ENCODE measurements around the gene SNX24. TPM values are rescaled to one million over a fixed set of nuclear protein-coding genes. Genes with fewer than 3 reads are reported as not detected.

Gene SNX24
- total RNA-seq, 1 experiment from 2014 or later, result 13.9 TPM

DNA sequence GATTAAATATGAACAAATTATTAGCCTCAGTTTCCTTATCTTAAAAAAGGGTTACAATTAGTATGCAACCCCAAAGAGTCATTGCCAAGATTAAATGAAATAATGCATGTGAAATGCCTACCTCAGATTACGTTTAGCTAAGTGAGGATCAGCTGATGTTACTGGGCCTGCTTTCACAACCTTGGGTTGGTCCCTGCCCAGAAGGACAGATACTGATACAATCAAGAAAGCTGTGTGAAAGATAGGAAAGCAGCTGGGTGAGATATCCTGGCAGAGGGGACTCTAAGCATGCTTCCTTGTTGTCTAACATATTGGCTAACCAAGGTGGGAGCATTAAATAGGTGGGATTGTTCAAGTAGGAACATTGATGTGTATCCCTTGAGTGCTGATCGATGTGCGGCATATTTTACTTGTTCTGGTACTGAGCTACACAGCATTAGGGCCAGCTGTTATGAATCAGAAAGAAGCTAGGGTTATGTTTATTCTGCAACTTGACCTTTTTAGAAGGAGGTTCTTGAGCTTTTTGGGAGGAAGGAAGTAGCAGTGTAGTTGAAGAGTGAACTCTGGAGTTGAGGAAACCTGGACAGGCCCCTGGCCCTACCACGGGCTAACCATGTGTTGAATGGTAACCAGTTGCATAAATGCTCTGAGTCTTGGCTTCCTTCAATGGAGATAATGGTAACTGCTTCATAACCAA, 28.9 kb downstream of the SNX24 start:
- H2BK5ac ChIP-seq (ENCODE audit: insufficient read length, low read length), result no peak overlapping the region
- no peak overlapping the region for H2AFZ ChIP-seq (ENCODE audit: low read length)
- H2BK120ac ChIP-seq (ENCODE audit: low read depth, low read length, poor library complexity, severe bottlenecking), result no peak overlapping the region
- no peak overlapping the region for H3K27ac Mint-ChIP-seq
- TF ChIP-seq, protein P1, sequence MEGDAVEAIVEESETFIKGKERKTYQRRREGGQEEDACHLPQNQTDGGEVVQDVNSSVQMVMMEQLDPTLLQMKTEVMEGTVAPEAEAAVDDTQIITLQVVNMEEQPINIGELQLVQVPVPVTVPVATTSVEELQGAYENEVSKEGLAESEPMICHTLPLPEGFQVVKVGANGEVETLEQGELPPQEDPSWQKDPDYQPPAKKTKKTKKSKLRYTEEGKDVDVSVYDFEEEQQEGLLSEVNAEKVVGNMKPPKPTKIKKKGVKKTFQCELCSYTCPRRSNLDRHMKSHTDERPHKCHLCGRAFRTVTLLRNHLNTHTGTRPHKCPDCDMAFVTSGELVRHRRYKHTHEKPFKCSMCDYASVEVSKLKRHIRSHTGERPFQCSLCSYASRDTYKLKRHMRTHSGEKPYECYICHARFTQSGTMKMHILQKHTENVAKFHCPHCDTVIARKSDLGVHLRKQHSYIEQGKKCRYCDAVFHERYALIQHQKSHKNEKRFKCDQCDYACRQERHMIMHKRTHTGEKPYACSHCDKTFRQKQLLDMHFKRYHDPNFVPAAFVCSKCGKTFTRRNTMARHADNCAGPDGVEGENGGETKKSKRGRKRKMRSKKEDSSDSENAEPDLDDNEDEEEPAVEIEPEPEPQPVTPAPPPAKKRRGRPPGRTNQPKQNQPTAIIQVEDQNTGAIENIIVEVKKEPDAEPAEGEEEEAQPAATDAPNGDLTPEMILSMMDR (conservative IDR thresholded peaks at IDR 0.05), result no peak
- H2BK15ac ChIP-seq (ENCODE audit: low read depth, low read length), result no peak overlapping the region
- no peak overlapping the region for H3K4ac ChIP-seq (ENCODE audit: low read depth, low read length)
- H3K4me1 Mint-ChIP-seq, result peaks cover 15 to 16% of the 10 kb centered on the region in 2 experiments
- no peaks in the 10 kb centered on the region for H3K9me3 ChIP-seq (ENCODE audit: control insufficient read depth, low read depth, low read length)
- H3K27ac ChIP-seq (ENCODE audit: insufficient read length, low read depth, low read length), result no peak overlapping the region
- no peaks in the 10 kb centered on the region for H3K23me2 ChIP-seq (ENCODE audit: insufficient read length, low read depth, low read length, poor library complexity, severe bottlenecking)
- no peaks in the 10 kb centered on the region for H3K27me3 Mint-ChIP-seq (ENCODE audit: low read depth)
- DNase-seq, result no peak
- H4K8ac ChIP-seq (replicated peaks; ENCODE audit: insufficient read length, low read depth, low read length), result no peak overlapping the region
- no peaks in the 10 kb centered on the region for H3K79me1 ChIP-seq (ENCODE audit: insufficient read depth, low read depth, low read length, poor library complexity, severe bottlenecking)
- peaks cover 5% of the 10 kb centered on the region; the same call in 1 of the 2 replicates for H3K4me1 ChIP-seq (ENCODE audit: insufficient read depth, low read length)
- H4K91ac ChIP-seq (ENCODE audit: insufficient read length, low read depth, low read length), result no peak overlapping the region
- no peak overlapping the region for H2BK20ac ChIP-seq (ENCODE audit: low read depth, low read length, poor library complexity, severe bottlenecking)
- no peaks in the 10 kb centered on the region for H3K9me3 Mint-ChIP-seq
- H3K14ac ChIP-seq (ENCODE audit: insufficient read depth, low read length), result no peak overlapping the region
- H3K27me3 ChIP-seq (ENCODE audit: insufficient read depth, low read length), result no peaks in the 10 kb centered on the region
- H3K36me3 Mint-ChIP-seq (ENCODE audit: insufficient read depth in 1 of 3, low read depth in 3 of 3), result no peaks in the 10 kb centered on the region
- H3K23ac ChIP-seq (ENCODE audit: insufficient read length, low read depth, low read length), result no peak overlapping the region
- H4K20me1 ChIP-seq (ENCODE audit: control insufficient read depth, insufficient read depth, insufficient read length), result no peaks in the 10 kb centered on the region
- no peaks in the 10 kb centered on the region for H3K79me2 ChIP-seq (ENCODE audit: insufficient read depth, low read length)
- H2AK5ac ChIP-seq (ENCODE audit: insufficient read length, low read length), result no peak overlapping the region
- no peak overlapping the region for H3K18ac ChIP-seq (ENCODE audit: insufficient read length, low read depth, low read length)
- no peak overlapping the region for H3K4me2 ChIP-seq (ENCODE audit: insufficient read depth, insufficient read length, low read length)
- H3K4me3 Mint-ChIP-seq, result no peak overlapping the region
- no peak overlapping the region for H3K9ac ChIP-seq (ENCODE audit: extremely low read depth, insufficient read length, low read length)
- no CpG with 5 or more reads among the region's 4 CpGs for WGBS (ENCODE audit: extremely low coverage, insufficient read length, low lambda C conversion rate)
- no peak overlapping the region for H3K56ac ChIP-seq (ENCODE audit: insufficient read length, low read depth, low read length)
- H4K5ac ChIP-seq (ENCODE audit: insufficient read length, low read depth, low read length), result no peak overlapping the region
- no peak overlapping the region for H3T11ph ChIP-seq (ENCODE audit: low read length)
- H2BK12ac ChIP-seq (ENCODE audit: insufficient read length, low read depth, low read length), result no peak overlapping the region
